Measurements from ENCODE around the gene ZNF555.
"Not testable (repeated sequence)": the region's sequence is repeated elsewhere in the genome, so short reads cannot be mapped to it uniquely, and the experiment has no call there.

Gene ZNF555

DNA sequence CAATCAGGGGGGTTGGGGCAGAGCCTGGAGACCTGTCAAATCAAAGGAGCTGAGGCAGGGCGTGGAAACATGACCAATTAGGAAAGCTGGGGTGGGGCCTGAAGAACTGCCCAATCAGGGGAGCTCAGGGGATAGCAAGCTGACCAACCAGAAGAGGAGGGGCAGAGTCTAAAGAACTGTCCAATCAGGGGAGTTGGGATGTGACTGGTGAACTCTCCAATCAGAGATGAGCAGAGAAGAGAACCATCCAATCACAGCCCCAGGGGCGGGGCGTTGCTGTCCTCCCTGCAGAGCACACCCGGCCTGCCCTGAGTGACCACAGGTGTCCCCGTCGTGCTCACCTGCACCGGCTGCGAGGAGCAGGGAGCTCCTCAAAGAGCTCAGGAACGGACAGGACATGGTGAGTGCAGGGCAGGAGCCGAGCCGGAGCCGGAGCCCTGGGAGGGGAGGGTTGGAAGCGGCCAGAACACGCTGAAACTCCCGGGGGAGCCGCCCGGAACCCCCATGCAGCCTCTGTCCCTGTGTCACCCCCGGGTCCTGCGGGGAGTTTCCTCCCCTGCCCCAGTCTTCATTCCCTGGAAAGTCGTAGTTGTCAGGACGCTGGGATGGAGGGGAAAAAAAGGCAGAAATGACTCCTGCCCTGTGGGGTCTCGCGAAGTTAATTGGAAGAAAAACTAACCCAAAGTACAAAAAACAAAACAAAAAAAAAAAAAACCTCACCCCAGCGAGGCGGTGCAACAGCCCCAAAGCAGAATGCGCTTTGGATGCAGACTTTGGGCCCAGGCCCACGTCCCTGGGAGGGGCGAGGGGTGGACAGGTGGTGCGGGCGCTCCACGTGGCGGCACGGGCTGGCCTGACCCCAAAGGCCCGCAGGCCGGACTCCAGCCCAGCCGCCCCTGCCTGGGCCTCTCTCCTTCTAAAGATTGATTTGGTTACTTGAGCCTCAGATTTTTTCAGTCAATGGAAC is 26.0 kb downstream of the ZNF555 start, which contains the start of gene ZNF556:
Gene ZNF556, plus strand, starts transcription at position 311 of the 967 bp plus-strand sequence. Its CDS starts 87 bp downstream, at position 398.
- no peak for DNase-seq (ENCODE audit: low read depth in 2 of 2)

GRCh38 chr19:2869618-2870017 is 28.3 kb downstream of the ZNF555 start:
- DNase-seq (ENCODE audit: low read depth in 2 of 2): no peak

GRCh38 chr19:2872175-2872574 is 30.9 kb downstream of the ZNF555 start:
- not testable (repeated sequence) for DNase-seq (ENCODE audit: low read depth in 2 of 2)

DNA sequence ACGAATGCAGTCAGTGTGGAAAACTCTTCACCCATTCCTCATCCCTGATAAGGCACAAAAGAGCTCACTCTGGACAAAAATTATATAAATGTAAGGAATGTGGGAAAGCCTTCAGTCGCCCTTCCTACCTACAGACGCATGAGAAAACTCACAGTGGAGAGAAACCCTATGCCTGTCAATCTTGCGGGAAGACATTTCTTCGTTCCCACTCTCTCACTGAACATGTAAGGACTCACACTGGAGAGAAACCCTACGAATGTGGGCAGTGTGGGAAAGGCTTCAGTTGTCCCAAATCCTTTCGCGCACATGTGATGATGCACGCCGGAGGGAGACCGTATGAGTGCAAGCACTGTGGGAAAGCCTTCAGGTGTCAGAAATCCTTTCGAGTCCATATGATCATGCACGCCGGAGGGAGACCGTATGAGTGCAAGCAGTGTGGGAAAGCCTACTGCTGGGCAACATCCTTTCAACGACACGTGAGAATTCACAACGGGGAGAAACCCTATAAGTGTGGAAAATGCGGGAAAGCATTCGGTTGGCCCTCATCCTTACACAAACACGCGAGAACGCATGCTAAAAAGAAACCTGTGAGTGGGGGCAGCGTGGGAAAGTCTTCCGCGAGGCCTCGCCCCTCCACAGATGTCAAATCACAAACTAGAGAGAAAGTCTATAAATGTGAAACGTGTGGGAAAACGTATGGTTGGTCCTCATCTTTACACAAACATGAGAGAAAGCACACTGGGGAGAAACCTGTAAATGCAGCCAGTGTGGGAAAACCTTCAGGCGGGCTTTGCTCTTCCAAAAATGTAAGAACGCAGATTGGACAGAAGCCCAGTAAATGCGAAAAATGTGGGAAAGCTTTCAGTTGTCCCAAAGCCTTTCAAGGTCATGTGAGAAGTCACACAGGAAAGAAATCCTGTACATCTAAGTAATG is 36.4 kb downstream of the ZNF555 start:
- DNase-seq (ENCODE audit: low read depth in 2 of 2): no peak

DNA sequence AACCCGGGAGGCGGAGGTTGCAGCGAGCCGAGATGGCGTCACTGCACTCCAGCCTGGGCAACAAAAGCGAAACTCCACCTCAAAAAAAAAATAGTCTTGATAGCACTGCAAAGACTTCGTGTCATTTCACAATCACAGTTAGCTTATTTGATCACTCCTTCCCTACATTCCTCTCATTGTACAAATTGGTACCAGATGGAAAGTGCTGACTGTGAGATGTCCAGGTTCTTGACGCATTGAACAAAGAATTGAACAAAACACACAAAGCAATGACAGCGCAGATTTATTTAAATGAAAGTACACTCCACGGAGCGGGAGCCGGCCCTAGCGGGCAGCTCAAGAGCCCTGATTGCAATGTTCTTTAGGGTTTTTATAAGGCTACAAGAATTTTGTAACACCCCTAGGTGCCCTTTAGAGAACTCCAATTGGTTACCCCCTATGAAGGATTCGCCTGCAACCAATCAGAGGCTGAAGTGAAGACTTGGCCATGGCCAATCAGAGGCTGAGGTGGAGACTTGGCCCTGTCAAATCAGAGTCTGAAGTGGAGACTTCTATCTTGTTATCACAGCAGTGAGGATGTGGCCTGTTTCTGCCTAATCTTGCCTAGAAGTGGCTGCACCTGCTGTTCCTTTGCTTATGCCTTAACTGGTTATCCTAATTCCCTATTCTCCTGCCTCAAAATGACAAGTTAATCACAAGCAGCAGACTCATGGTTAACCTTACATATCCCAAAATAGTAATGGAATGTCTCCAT is 42.6 kb downstream of the ZNF555 start:
- DNase-seq (ENCODE audit: low read depth in 2 of 2): no peak

- DNase-seq (ENCODE audit: low read depth in 2 of 2): no peak
These were observed 44.5 kb downstream of the ZNF555 start for GRCh38 chr19:2885736-2886135.

GRCh38 chr19:2887391-2887914 is 46.2 kb downstream of the ZNF555 start:
- peak in 1 of 2 experiments; percentile 16 for DNase-seq (ENCODE audit: low read depth in 2 of 2)

DNA sequence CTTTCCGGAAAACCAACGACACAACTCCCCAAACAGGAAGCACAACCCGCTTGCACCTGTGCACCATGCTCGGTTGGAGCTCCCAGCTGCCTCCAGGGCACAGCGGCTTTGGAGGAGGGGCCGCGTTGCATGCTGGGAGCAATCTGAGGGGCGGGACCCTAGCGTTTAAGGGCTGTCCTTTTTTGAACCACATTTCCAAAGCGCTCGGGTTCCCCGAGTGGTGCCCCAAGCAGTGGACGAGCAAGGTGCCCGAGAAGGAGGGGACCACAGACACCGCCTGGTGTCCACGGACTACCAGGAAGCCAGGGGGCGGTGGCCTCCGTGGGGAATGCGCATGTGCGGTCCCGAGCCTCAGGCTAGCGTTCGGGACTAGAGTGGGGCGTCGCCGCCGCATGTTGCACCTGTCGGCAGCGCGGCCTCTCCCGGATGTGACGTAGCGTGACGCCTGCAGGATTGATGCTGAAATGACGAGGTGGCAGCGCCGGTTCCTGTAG is 47.5 kb downstream of the ZNF555 start:
- DNase-seq (ENCODE audit: low read depth in 2 of 2): no peak

DNA sequence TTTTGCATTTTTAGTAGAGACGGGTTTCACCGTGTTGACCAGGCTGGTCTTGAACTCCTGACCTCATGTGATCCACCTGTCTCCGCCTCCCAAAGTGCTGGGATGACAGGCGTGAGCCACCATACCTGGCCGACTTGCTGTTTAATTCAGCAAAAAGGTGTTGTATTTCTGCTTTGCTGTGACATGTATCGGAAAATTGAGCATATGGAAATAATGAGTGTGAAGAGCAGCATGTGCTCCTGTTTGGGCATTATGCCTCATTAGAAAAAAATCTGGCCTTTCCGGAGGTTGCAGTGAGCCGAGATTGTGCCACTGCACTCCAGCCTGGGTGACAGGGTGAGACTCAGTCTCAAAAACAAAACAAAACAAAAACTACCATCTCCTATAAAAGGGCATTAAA is 49.3 kb downstream of the ZNF555 start:
- not testable (repeated sequence) for DNase-seq (ENCODE audit: low read depth in 2 of 2)

GRCh38 chr19:2896694-2897093 is 55.4 kb downstream of the ZNF555 start:
- no peak for DNase-seq (ENCODE audit: low read depth in 2 of 2)

- peak; percentile 95 to 96 for DNase-seq (ENCODE audit: low read depth in 2 of 2)
These were observed 59.3 kb downstream of the ZNF555 start, which contains the start of gene ZNF57 for GRCh38 chr19:2900296-2901252. ZNF57 (plus strand) TSS chr19:2900928; CDS start chr19:2901046, 118 bp downstream.

DNA sequence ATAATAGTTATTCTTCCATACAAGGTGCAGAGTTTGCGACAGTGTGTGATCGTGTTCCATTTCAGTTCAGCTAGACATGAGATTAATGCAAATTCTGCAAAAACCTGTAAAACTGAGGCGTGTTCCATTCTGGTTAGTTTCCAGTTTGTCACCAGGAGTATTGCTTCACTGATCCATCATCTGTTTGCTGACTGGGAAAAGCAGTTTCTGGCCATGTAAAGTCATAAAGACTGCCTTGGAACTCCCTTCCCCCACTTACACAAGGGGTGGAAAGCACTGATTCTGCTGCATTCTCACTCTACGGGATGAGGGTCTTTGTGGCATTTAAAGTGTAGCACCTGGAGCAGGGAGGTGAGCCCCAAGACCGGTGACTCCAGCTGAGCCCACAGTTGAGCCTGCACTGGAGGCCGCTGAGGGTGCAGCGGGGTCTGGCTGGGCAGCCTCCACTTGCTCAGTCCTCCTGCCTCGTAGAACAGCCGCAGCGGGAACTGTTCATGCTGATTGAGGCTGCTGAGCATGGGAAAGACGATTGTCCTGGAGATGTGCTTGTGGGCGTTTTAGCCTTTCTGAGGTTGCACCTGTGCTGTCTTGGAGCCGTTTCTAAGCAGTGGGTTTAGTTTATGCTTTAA is 61.4 kb downstream of the ZNF555 start:
- DNase-seq (ENCODE audit: low read depth in 2 of 2): no peak

GRCh38 chr19:2903326-2903725 is 62.1 kb downstream of the ZNF555 start:
- not testable (repeated sequence) for DNase-seq (ENCODE audit: low read depth in 2 of 2)

GRCh38 chr19:2905918-2906519 is 64.7 kb downstream of the ZNF555 start:
- DNase-seq (ENCODE audit: low read depth in 2 of 2): no peak

- no peak for DNase-seq (ENCODE audit: low read depth in 2 of 2)
These were observed 65.4 kb downstream of the ZNF555 start for GRCh38 chr19:2906631-2907195.

All from fibroblast of skin of left quadriceps (primary cell).